WI38 (cell line): ENCODE results near the gene USP28.
"Not testable (repeated sequence)": the region's sequence is repeated elsewhere in the genome, so short reads cannot be mapped to it uniquely, and the experiment has no call there.

Experiments
- H3K4me3 ChIP-seq: 2 replicates; pipeline ENCODE4 v1.5.1; 2011; ENCODE audit warnings: low read depth, mild to moderate bottlenecking, control low read depth, low read length
- TF ChIP-seq, protein P1 (sequence below): IDR thresholded peaks from 2 replicates; pipeline ENCODE4 v1.5.1; 2012; ENCODE audit warnings: low read depth, mild to moderate bottlenecking, control low read depth, low read length

USP28 gene, protein sequence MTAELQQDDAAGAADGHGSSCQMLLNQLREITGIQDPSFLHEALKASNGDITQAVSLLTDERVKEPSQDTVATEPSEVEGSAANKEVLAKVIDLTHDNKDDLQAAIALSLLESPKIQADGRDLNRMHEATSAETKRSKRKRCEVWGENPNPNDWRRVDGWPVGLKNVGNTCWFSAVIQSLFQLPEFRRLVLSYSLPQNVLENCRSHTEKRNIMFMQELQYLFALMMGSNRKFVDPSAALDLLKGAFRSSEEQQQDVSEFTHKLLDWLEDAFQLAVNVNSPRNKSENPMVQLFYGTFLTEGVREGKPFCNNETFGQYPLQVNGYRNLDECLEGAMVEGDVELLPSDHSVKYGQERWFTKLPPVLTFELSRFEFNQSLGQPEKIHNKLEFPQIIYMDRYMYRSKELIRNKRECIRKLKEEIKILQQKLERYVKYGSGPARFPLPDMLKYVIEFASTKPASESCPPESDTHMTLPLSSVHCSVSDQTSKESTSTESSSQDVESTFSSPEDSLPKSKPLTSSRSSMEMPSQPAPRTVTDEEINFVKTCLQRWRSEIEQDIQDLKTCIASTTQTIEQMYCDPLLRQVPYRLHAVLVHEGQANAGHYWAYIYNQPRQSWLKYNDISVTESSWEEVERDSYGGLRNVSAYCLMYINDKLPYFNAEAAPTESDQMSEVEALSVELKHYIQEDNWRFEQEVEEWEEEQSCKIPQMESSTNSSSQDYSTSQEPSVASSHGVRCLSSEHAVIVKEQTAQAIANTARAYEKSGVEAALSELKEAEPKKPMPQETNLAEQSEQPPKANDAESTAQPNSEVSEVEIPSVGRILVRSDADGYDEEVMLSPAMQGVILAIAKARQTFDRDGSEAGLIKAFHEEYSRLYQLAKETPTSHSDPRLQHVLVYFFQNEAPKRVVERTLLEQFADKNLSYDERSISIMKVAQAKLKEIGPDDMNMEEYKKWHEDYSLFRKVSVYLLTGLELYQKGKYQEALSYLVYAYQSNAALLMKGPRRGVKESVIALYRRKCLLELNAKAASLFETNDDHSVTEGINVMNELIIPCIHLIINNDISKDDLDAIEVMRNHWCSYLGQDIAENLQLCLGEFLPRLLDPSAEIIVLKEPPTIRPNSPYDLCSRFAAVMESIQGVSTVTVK

DNA sequence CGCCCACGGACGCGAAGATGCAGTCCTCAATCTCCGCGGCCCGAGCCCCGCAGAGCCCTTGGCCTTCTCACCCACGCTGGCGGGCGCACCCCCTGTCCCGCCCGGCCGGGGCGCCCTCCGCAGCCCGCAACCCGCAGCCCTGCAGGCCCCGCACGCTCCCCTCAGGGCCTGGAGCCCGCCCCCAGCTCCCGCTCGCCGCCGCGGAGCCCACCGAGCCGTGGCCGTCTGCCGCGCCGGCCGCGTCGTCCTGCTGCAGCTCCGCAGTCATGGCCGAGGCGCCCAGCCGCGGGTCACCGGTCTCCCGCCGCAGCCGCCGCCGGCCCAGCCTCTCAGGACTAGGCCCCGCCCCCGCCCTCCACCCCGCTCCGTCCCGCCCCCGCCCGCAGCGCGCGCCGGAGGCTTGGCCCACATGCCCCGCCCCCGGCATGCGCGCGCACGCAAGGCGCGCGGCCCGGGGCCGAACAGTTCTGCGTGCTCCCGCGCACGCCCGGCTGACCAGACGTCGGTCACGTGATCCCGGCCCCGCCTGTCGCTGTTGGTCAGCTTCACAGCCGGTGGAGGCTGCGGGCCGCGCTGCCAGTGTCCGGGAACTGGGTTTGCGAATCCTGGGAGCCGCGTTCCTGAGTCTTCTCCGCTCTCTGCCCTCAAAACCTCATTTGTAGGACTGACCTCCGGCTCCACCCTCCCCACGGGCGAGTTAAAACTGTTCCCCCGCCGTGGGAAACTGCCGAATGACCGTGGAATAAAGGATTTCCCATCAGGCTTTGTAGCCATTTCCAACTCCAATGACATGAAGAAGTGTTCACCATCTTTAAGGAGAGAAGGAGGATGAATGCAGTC, at the start of gene USP28:
Gene USP28 (minus strand): TSS at position 339 of the 840 bp plus-strand sequence. CDS start 71 bp downstream, at position 268.
- H3K4me3 ChIP-seq, result peak within 1 kb of the TSS; percentile 79
- TF ChIP-seq, protein P1, sequence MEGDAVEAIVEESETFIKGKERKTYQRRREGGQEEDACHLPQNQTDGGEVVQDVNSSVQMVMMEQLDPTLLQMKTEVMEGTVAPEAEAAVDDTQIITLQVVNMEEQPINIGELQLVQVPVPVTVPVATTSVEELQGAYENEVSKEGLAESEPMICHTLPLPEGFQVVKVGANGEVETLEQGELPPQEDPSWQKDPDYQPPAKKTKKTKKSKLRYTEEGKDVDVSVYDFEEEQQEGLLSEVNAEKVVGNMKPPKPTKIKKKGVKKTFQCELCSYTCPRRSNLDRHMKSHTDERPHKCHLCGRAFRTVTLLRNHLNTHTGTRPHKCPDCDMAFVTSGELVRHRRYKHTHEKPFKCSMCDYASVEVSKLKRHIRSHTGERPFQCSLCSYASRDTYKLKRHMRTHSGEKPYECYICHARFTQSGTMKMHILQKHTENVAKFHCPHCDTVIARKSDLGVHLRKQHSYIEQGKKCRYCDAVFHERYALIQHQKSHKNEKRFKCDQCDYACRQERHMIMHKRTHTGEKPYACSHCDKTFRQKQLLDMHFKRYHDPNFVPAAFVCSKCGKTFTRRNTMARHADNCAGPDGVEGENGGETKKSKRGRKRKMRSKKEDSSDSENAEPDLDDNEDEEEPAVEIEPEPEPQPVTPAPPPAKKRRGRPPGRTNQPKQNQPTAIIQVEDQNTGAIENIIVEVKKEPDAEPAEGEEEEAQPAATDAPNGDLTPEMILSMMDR, result no peak

DNA sequence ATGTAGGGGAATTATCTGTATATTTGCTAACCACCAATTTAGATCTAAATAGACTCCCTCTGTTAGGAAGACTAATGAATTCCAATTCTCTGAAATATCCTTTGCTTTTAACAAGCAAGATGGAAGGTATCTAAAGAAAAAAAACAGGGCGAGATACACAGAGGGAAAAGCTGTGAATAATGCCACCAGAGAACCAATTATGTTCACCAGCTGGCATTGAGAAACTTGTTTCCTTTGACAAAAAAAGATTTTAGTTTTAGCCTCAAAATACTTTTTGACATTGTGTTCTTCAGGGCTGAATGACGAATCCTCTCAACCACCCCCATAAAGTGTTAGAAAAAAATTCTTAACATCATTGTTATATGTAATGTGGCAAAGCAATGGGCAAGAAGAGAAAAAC, 48.2 kb upstream of the USP28 start:
- no peak overlapping the region for H3K4me3 ChIP-seq
- TF ChIP-seq, protein P1, result no peak

DNA sequence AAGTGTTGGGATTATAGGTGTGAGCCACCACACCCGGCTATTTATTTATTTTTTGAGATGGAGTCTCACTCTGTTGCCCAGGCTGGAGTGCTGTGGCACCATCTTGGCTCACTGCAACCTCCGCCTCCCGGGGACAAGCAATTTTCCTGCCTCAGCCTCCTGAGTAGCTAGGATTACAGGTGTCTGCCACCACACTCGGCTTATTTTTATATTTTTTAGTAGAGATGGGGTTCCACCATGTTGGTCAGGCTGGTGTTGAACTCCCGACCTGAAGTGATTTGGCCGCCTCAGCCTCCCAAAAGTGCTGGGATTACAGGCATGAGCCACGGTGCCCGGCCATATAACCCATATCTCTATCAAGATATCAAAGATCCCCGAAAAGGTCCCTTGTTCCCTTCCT, 36.1 kb upstream of the USP28 start:
- not testable (repeated sequence) for H3K4me3 ChIP-seq

DNA sequence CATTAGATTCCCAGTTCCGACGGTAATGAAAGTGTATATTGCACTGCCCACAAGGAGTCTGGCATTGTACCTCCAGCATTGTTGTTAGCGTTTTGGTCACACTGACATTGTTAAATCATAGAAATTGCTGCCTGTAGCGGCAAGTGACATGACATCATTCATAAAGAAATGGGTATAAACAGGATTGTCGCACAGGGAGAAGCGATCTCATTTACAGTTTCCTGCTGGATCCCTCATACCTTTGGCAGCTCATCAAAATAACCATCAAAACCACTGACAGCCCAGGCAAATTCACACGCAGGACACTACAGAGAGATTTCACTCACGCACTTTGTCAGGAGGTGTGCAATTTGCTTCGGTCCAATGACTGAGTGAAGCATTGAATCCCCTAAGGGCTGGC, 32.7 kb upstream of the USP28 start:
- TF ChIP-seq, protein P1, result no peak
- no peak overlapping the region for H3K4me3 ChIP-seq

DNA sequence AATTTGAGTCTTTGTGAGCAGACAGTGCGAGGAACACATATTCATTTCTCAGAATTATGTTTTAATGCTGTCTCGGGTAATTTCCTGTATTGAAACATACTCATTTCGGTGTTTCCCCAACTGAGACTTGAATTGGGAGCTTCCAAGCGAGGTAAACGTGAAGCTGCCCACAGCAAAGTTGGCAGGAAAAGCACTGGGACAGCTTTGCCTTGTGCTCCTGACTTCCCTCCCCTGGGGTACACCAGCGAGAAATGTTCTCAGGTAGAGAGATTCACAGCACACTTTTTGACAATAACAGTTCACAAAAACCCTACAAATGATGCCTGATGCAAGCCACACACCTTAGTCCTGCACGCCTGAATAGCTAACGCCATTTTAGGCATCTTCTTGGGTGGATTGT, 32.3 kb upstream of the USP28 start:
- H3K4me3 ChIP-seq, result no peak overlapping the region
- TF ChIP-seq, protein P1, result no peak

DNA sequence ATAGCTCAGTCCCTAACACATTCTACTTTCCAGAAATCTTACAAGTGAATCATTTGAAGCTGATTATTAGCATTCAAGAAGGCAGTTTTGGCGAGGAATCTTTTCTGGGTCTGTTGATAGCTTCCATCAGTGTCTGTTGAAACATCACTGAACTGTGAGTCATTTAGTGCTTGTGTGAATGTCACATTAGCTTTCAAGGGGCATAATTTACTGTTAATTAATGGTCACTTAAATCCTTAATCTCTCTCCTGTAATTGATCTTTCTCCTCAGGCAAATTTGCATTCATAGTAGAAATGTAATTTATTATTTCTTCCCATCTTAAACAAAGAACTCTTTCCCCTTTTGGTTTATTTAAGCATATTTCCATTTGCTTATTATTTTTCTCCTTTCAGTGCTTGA, 31.8 kb upstream of the USP28 start:
- TF ChIP-seq, protein P1, result no peak
- H3K4me3 ChIP-seq, result no peak overlapping the region

DNA sequence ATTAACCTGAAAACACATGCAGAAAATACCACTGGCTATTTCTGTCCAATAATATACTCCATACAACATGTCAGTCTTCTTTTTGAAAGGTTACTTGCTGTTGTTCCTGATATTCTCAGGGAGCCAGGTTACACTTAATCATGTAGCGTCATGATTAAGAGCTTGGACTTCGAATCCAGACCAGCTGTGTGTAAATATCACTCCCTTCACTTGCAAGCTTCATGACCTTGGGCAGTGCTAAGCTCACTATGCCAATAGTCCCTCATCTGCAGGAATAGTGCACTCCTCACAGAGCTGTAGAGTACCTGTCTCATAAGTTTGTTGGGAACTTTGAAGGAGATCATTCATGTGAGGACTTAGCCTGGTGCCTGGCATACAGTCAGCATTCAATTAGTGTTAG, 31.1 kb upstream of the USP28 start:
- TF ChIP-seq, protein P1, result no peak
- H3K4me3 ChIP-seq, result no peak overlapping the region
